Lower leg skin (tissue), 3 donors: Measurements from ENCODE around the gene TLE3.

Source experiments
- CTCF ChIP-seq, 3 donors: fragments of 450-650 bp; IDR thresholded peaks; one replicate each; pipeline ENCODE4 v1.5.1; 2016; ENCODE audit warnings: antibody characterized with exemption in 3 of 3, mild to moderate bottlenecking in 3 of 3, moderate library complexity in 2 of 3
- POLR2A ChIP-seq, 2 donors: fragments of 450-650 bp; IDR thresholded peaks; one replicate each; pipeline ENCODE4 v1.6.1; 2016 to 2017; ENCODE audit warnings: antibody characterized with exemption in 2 of 2, mild to moderate bottlenecking in 1 of 2, moderate library complexity in 1 of 2

GRCh38 chr15:70033109-70033508, 64.6 kb downstream of the TLE3 start:
- TF ChIP-seq CTCF (IDR thresholded peaks at IDR 0.05) (no peak), POLR2A (IDR thresholded peaks at IDR 0.05) (no peak)
